Renal pelvis (tissue), 4 donors: Measurements from ENCODE around the gene SDHC. TPM values are rescaled to one million over a fixed set of nuclear protein-coding genes. Genes with fewer than 3 reads are reported as not detected.
"Not testable (repeated sequence)": the region's sequence is repeated elsewhere in the genome, so short reads cannot be mapped to it uniquely, and the experiment has no call there.

Experiments used
- DNase-seq: peaks from one replicate; pipeline ENCODE4 v3.0.0-alpha.2; 2013
- polyA plus RNA-seq, 3 donors: library from polyadenylated mRNA; unstranded; fragments of 120-200 nt; gene quantifications; one replicate each; pipeline ENCODE4 v1.2.1, GENCODE V29; 2013; ENCODE audit not compliant: insufficient read length in 3 of 3

SDHC gene
- polyA plus RNA-seq, 3 donors = 264 to 274 (median 266) TPM

GRCh38 chr1:161305867-161306519 lies 8.2 kb upstream of the SDHC start:
- DNase-seq = peak; percentile 71

GRCh38 chr1:161307230-161307768 lies 6.9 kb upstream of the SDHC start:
- no peak for DNase-seq

GRCh38 chr1:161307892-161308638 lies 6.1 kb upstream of the SDHC start:
- DNase-seq = no peak

- DNase-seq = no peak
Observed at GRCh38 chr1:161309868-161310267, 4.3 kb upstream of the SDHC start, which contains the start of gene MPZ. MPZ (minus strand) TSS chr1:161309968; CDS start chr1:161309905, 63 bp downstream.

GRCh38 chr1:161311595-161312181 lies 2.5 kb upstream of the SDHC start:
- DNase-seq = no peak

GRCh38 chr1:161313554-161314200 lies 504 bp upstream of the SDHC start:
- no peak for DNase-seq

- not testable (repeated sequence) for DNase-seq
Observed at GRCh38 chr1:161315841-161316674, 1.9 kb downstream of the SDHC start.

- no peak for DNase-seq
Observed at GRCh38 chr1:161324020-161324419, 9.8 kb downstream of the SDHC start.

GRCh38 chr1:161330346-161330745 lies 16.2 kb downstream of the SDHC start:
- DNase-seq = no peak

GRCh38 chr1:161333166-161333565 lies 19.0 kb downstream of the SDHC start:
- no peak for DNase-seq

- no peak for DNase-seq
Observed at GRCh38 chr1:161335796-161336195, 21.6 kb downstream of the SDHC start.

- no peak for DNase-seq
Observed at GRCh38 chr1:161342177-161342576, 28.0 kb downstream of the SDHC start.

GRCh38 chr1:161342821-161343220 lies 28.6 kb downstream of the SDHC start:
- DNase-seq = no peak

- no peak for DNase-seq
Observed at GRCh38 chr1:161350671-161351070, 36.5 kb downstream of the SDHC start.

- DNase-seq = no peak
Observed at GRCh38 chr1:161351482-161351881, 37.3 kb downstream of the SDHC start.

- DNase-seq = no peak
Observed at GRCh38 chr1:161357073-161357472, 42.9 kb downstream of the SDHC start.

GRCh38 chr1:161359291-161359690 lies 45.1 kb downstream of the SDHC start:
- no peak for DNase-seq

GRCh38 chr1:161364332-161364731 lies 50.2 kb downstream of the SDHC start:
- no peak for DNase-seq

- no peak for DNase-seq
Observed at GRCh38 chr1:161365207-161365606, 51.0 kb downstream of the SDHC start.

- peak; percentile 75 for DNase-seq
Observed at GRCh38 chr1:161367684-161368400, 53.7 kb downstream of the SDHC start, which contains the start of gene CFAP126. CFAP126 (minus strand) TSS chr1:161367876; CDS start chr1:161367868, 8 bp downstream.
